ENCODE measurements around the gene MCF2L.

The MCF2L gene

GRCh38 chr13:113145911-113146598 lies 177.0 kb downstream of the MCF2L start:
- no peak for DNase-seq (ENCODE audit: low read depth, low spot score)

GRCh38 chr13:113146750-113147149 lies 177.7 kb downstream of the MCF2L start:
- no peak for DNase-seq (ENCODE audit: low read depth, low spot score)

DNA sequence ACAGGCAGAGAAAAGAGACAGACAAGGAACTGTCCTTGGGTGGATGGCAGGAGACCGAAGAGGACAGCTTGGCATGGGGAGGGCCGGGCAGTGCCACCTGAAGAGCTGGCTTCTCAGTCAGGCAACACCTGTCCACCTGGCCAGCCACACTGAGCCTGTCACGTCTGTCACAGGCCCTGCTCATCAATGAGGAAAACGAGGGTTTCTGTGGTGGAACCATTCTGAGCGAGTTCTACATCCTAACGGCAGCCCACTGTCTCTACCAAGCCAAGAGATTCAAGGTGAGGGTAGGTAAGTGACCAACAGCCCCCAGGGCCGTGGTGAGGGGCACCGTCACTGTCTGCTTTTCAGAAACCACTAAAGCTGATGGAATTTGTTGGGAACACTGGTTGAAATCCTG lies 178.2 kb downstream of the MCF2L start:
- no peak for DNase-seq (ENCODE audit: low read depth, low spot score)

DNA sequence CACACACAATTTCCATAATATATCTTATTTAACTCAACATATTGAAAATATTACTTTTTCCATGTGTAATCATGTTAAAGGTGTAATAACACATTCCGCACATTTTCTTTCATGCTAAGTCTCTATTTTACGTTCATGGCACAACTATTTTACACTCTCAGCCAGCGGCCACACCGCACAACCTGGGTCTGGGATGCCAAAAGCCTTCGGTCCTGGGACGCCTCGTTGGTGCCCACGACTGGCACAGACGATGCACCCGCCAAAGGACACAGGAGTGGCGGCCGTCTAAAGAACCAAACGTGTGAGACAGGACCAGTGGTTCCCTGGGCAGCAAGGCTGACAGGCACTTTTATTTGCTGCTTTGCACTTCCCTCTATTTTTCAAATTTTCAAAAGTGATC lies 179.4 kb downstream of the MCF2L start:
- no peak for DNase-seq (ENCODE audit: low read depth, low spot score)

- DNase-seq (ENCODE audit: low read depth, low spot score) = no peak
Observed at GRCh38 chr13:113148940-113149503, 180.0 kb downstream of the MCF2L start.
